Stimulated activated CD8-positive, alpha-beta memory T cell treated with anti-CD3 and anti-CD28 coated beads, Interleukin-15, amount 100 ng/mL, for 48 hours (primary cell): ENCODE data around the gene BAZ1B.
"Not testable (repeated sequence)": the region's sequence is repeated elsewhere in the genome, so short reads cannot be mapped to it uniquely, and the experiment has no call there.

Experiments used
- DNase-seq, 2 donors: peaks; one replicate each; pipeline ENCODE4 v3.0.0-alpha.2; 2020; ENCODE audit warnings: low read depth in 2 of 2

BAZ1B gene

DNA sequence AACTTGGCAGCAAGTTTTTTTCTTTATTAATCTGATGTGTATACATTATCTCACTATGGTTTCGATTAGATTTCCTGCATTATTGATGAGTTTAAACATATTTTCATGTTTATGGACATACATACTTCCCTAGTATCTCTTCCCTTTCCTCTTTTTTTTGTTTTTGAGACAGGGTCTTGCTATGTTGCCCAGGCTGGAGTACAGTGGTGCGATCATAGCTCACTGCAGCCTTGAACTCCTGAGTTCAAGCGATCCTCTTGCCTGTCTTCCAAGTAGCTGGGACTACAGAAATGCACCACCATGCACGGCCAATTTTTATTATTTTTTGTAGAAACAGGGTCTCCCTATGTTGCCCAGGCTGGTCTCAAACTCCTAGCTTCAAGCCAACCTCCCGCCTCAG lies 18.9 kb downstream of the BAZ1B start:
- DNase-seq = no peak

GRCh38 chr7:73496626-73497025 lies 25.5 kb downstream of the BAZ1B start:
- DNase-seq = no peak

DNA sequence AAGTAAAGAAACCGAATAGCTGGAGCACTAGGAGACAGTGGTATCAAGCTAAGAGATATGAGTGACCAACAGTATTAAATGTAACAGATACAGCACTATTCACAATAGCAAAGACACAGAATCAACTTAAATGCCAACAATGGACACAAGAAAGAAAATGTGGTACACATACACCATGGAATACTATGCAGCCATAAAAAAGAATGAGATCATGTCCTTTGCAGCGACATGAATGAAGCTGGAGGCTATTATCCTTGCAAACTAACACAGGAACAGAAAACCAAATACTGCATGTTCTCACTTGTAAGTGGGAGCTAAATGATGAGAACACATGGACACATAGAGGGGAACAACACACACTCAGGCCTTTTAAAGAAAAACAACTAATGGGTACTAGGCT lies 26.6 kb downstream of the BAZ1B start:
- not testable (repeated sequence) for DNase-seq

- no peak for DNase-seq
These were observed 32.1 kb downstream of the BAZ1B start for GRCh38 chr7:73489976-73490375.

DNA sequence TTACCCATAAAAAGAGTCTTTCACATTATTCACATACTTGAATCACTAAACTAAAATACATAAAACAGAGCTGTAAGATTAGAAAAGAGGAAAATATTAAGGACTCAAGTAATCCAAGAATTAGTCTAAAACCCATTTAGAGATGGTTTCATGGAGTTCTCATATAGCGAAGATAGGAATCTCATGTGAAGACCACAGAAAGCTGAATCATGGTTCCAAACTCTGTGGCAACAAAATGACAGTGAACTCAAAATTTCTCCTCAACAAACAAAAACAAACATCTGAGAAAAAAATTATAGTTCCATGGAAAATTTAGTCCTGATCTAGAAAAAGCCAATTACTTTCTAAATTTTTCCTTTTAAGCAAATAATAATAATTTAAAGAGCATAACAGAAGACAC lies 34.6 kb downstream of the BAZ1B start:
- DNase-seq = no peak

DNA sequence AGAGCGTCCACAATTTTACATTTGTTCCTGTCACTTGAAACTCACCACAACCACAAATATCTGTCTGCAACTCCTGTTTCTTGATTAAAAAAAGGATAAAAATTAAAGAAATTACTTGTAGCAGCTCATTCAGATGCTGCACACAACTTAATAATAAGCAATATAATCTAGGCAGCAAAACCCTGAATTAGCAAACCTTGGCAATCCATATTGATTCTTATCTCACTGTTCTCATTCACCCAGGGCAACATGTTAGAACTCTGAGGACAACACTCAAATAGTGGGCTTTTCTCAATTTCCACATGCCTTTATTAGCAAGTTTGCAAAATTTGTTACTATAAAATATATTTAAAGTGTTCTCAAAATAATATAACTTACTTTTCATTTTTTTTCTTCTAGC lies 38.9 kb downstream of the BAZ1B start:
- no peak for DNase-seq

DNA sequence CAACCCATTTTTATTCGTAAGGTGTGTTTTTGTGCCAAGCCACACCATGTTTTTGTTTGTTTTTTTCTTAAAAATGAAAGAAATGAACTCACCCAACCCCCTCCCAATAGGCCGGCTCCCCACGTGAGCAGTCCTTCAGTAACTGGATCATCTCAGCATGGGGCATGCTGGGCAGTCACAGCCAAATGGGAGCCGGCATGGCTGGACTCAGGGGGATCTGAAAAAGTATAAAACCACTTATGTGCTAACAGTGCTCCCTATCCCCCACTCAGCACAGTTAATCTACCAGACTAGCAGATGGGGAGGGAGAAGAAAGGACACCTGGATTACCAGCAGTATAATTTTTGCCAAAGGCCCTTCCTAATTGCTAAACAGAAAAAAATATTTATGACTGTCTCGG lies 39.3 kb downstream of the BAZ1B start:
- no peak for DNase-seq

DNA sequence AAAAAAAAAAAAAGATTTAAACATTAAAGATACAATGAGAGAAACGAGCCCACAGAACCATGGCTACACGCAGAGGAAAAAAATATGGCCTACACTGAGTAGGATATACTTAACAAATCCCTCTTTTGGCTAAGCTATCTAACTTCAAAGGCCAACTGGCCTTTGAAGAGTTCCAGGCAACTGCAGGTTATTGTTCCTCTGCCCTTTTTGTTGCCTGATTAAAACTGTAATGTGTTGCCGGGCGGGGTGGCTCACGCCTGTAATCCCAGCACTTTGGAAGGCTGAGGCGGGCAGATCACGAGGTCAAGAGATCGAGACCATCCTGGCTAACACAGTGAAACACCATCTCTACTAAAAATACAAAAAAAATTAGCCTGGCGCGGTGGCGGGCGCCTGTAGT lies 40.6 kb downstream of the BAZ1B start:
- not testable (repeated sequence) for DNase-seq

DNA sequence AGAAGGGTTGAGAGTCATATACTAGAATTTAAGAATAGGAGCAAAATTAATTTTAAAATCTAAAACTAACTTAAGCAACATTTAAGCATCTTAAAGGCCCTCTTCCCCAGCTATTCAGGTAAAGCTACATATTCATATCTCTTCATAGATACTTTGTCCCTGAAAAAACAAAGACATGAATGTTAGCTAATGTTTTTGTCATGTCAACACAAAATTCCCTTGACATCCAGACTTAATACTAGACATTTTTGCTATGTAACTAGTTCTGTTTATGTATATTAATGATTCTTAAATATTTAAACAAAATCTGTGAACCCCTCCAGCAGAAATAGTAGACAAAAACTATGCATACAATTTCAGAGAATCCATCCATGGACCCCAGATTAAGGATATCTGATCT lies 43.5 kb downstream of the BAZ1B start:
- no peak for DNase-seq

- DNase-seq = no peak
These were observed 44.7 kb downstream of the BAZ1B start for GRCh38 chr7:73477376-73477775.

DNA sequence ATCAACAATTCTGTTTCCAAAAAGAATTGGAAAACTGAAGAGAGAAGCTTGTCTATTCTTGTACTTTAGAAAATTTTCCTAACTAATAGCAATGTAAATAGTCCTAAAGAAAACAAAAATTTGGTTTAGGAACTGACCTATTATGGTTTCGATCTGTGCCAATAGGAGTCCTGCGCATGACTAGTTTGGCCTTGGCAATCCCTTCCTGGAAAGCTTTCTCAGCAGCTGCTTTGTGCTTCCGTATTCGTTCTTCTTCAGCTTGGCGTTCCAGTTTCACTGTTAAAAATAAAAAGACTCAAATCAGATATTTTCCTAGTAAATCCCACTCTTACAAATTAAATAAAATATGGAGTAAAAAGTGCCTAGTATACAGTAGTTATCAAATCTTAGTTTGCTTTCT lies 51.9 kb downstream of the BAZ1B start:
- DNase-seq = no peak

DNA sequence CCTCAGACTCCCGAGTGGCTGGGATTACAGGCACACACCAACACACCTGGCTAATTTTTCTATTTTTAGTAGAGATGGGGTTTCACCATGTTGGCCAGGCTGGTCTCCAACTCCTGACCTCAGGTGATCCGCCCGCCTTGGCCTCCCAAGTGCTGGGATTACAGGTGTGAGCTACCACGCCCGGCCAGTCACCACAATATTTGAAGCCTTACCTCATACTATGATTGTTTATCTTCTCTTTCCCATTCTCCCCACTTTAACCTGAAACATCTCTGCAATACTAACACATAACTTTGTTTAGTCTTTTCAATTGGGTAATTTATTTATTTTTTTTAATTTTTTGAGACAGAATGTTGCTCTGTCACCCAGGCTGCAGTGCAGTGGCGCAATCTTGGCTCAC lies 55.0 kb downstream of the BAZ1B start:
- not testable (repeated sequence) for DNase-seq

DNA sequence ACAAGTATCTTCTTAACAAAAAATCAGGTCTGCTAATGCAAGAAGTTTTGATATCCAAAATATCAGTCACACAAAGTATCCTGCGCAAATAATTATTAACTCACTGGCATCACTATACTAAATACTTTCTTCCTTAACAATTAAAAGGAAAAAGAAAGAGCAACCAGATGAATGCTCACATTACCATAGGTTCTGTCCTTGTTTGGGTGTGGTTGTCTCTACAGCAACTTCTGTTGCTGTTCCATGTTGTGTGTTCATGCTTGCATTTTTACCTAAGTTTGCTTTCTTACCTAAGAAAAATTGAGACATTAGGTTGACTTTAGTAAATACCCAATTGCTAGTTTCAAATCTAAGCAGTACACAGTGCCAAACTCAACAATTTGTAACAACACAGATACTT lies 56.0 kb downstream of the BAZ1B start:
- no peak for DNase-seq

GRCh38 chr7:73463966-73464365 lies 58.1 kb downstream of the BAZ1B start:
- no peak for DNase-seq

DNA sequence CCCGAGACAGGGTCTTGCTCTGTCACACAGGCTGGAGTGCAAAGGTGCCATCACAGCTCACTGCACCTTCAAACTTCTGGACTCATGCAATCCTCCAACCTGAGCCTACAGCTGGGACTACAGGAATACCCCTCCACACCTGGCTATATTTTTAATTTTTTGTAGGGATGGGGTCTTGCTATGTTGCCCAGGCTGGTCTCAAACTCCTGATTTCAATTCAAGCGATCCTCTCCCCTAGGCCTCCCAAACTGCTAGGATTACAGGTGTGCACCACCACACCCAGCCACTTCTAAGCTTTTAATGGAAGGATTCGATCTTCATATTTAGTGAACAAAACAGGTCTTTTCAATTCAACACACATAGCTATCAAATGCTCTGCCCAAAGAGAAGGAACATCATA lies 58.8 kb downstream of the BAZ1B start:
- no peak for DNase-seq

GRCh38 chr7:73461782-73462285 lies 60.3 kb downstream of the BAZ1B start:
- no peak for DNase-seq

GRCh38 chr7:73454424-73454823 lies 67.7 kb downstream of the BAZ1B start:
- no peak for DNase-seq

DNA sequence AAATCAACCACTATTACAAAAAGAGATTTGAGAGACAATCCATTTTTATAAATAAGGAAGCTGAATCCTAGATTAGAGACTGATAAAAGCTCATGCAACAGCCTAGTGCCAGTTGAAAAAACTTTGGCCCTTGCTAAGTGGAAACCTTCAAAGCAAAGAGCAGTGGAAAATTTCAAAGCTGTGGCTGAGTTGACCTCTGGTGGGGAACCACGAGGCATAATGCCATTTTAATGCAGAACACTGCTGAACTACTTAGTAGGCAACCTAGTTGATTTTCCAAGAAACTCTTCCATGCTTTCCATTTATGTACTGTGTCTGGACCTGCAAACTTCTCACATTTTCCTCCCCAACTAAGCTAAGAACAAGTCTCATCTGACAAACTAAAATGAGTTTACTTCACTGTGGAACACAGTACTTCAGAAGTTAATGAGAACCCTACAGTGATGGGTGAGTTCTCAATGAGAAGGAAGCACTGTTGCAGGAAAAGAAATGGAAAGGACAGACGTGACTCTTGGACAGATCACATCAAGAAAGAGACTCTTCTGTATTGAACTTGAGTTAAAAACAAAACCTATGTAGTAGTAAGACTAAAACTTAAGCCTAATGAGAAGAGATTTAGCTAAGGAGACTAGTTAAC lies 69.0 kb downstream of the BAZ1B start:
- DNase-seq = no peak

DNA sequence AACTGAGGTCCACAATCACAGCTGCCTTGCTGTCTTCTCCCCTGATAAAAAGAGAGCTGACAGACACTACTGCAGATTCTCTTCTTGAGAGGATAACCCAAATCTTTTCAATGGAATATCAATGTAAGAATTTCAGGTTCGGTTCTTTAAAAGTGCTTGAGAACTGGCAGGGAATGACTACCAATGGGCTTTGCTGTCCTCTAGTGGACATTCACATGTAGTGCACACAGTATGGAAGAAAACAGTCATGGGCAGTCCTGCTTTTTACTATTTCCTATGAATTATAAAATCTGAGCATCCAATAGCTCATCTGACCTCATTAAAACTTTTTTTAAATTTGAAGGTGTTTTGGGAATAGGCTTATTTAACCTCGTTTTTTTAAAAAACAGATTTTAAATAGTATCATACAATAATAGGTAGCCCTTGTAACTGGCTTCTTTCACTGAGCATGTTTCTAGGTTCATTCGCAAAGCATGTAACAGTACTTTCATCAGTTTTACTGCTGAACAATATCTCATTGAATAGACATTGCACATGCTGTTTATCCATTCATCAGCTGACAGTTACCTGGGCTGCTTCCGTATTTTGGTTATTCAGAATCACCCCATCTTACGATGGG lies 70.2 kb downstream of the BAZ1B start:
- no peak for DNase-seq

- no peak for DNase-seq
These were observed 72.7 kb downstream of the BAZ1B start for GRCh38 chr7:73449422-73449821.

DNA sequence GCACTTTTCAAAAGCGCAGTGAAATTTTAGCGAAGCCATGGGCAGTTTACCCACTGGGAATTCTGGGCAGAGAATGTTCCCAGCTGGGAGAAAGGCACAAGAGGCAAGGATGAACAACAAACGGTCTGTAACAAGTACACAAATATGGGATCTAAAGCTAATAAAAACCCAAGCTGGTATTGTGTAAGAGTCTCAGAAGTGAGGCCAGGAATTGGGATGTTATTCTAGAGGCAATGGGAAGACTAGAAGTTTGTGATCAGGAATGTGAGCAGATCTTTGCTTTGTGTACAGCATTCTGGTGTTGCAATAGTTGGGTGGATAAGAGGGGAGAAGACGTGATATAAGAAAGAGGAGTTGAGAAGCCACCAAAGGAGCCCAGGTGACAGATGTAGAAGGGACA lies 73.5 kb downstream of the BAZ1B start:
- no peak for DNase-seq

- no peak for DNase-seq
These were observed 74.9 kb downstream of the BAZ1B start for GRCh38 chr7:73447121-73447733.

- DNase-seq = no peak
These were observed 75.4 kb downstream of the BAZ1B start for GRCh38 chr7:73446682-73447081.
